Ishikawa (cell line): Measurements from ENCODE around the gene SPRR3.

Experiments
- CEBPB ChIP-seq: IDR thresholded peaks from 2 replicates; pipeline ENCODE4 v1.6.1; 2012
- CREB1 ChIP-seq: IDR thresholded peaks from 2 replicates; pipeline ENCODE4 v1.6.1; 2012; ENCODE audit warnings: low read depth
- EGR1 ChIP-seq: IDR thresholded peaks from 2 replicates; pipeline ENCODE4 v1.6.1; 2012
- EP300 ChIP-seq: IDR thresholded peaks from 2 replicates; pipeline ENCODE4 v1.6.1; 2012; ENCODE audit warnings: borderline replicate concordance
- FOXM1 ChIP-seq: IDR thresholded peaks from 2 replicates; pipeline ENCODE4 v1.6.1; 2012; ENCODE audit warnings: low read depth, borderline replicate concordance
- NFIC ChIP-seq: IDR thresholded peaks from 2 replicates; pipeline ENCODE4 v1.6.1; 2012
- RAD21 ChIP-seq: IDR thresholded peaks from 2 replicates; pipeline ENCODE4 v1.6.1; 2012; ENCODE audit warnings: low read depth
- TAF1 ChIP-seq: IDR thresholded peaks from 2 replicates; pipeline ENCODE4 v1.6.1; 2012; ENCODE audit warnings: low read depth, mild to moderate bottlenecking
- TCF12 ChIP-seq: IDR thresholded peaks from 2 replicates; pipeline ENCODE4 v1.6.1; 2012; ENCODE audit warnings: low read depth
- TEAD4 ChIP-seq: IDR thresholded peaks from 2 replicates; pipeline ENCODE4 v1.6.1; 2012
- YY1 ChIP-seq: IDR thresholded peaks from 2 replicates; pipeline ENCODE4 v1.6.1; 2012; ENCODE audit warnings: low read depth
- ZBTB7A ChIP-seq: IDR thresholded peaks from 2 replicates; pipeline ENCODE4 v1.6.1; 2012; ENCODE audit warnings: low read depth
- TF ChIP-seq, protein P1 (sequence below): IDR thresholded peaks from 2 replicates; pipeline ENCODE4 v1.6.1; 2012; ENCODE audit warnings: low read depth, mild to moderate bottlenecking
- TF ChIP-seq, protein P2 (sequence below): IDR thresholded peaks from 2 replicates; pipeline ENCODE4 v1.6.1; 2012
- TF ChIP-seq, protein P3 (sequence below): IDR thresholded peaks from 2 replicates; pipeline ENCODE4 v1.6.1; 2012

SPRR3 gene

DNA sequence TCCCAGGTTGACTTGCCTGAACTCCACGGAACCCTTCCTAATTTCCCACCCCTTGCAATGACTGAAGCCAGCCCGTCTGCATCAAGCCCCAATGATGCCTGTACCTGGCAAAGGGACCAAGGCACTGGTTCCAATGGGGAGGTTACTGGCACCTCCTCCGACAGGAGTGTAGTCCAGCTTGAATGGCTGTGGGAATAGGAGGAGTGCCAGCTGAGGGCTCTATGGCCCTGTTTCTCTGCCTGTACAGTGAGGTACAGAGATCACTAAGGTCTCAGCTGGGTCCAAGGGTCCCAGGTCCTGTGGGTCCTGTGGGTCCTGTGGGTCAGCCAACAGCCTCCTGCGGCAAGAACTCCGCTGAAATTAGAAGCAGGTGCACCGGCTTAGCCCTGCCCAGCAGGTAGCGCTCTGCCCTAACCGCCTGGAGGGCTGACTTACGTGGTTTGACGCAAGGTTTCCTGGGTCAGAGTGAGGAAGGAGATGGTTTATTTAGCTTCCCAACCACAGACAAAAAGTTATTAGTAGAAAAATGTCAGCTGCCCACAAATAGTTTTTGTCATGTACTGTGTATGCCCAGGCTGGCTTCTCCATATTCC is 41.0 kb upstream of the SPRR3 start:
- TF ChIP-seq CEBPB (no peak), RAD21 (peak; percentile 32; the same call in 1 of the 2 replicates), TCF12 (no peak), ZBTB7A (no peak)

DNA sequence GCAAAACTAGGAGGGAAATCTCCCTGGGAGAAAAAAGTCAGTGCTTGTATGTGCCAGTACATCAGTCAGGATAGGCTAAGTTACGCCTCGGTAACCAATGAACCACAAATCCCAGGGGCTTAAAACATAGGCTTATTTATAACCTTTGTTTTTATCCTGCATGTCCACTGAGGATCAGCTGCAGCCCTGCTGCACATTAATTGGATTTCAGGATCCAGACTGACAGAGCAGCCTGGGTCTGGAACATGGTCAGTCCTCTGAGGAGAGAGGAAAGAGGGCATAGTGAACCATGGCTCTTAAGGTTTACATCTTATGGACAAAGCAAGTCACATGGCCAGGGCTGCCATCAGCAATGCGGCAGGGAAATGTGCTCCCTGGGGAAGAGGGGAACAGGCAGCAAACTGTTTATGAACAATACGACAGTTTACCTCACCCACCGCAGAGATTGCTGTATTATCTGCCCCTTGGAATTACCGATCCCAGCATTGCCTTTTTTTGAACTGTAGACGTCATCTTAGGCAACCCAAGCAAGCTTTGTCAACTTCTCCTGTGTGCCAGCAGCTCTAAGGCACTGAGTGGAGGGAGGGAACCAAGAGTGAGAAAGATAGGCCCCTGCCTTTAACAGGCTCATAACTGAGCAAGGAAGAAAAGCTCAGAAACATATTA is 40.2 kb upstream of the SPRR3 start:
- TF ChIP-seq ZBTB7A (no peak), EP300 (no peak), FOXM1 (no peak), TCF12 (no peak)
- TF ChIP-seq, protein P1, sequence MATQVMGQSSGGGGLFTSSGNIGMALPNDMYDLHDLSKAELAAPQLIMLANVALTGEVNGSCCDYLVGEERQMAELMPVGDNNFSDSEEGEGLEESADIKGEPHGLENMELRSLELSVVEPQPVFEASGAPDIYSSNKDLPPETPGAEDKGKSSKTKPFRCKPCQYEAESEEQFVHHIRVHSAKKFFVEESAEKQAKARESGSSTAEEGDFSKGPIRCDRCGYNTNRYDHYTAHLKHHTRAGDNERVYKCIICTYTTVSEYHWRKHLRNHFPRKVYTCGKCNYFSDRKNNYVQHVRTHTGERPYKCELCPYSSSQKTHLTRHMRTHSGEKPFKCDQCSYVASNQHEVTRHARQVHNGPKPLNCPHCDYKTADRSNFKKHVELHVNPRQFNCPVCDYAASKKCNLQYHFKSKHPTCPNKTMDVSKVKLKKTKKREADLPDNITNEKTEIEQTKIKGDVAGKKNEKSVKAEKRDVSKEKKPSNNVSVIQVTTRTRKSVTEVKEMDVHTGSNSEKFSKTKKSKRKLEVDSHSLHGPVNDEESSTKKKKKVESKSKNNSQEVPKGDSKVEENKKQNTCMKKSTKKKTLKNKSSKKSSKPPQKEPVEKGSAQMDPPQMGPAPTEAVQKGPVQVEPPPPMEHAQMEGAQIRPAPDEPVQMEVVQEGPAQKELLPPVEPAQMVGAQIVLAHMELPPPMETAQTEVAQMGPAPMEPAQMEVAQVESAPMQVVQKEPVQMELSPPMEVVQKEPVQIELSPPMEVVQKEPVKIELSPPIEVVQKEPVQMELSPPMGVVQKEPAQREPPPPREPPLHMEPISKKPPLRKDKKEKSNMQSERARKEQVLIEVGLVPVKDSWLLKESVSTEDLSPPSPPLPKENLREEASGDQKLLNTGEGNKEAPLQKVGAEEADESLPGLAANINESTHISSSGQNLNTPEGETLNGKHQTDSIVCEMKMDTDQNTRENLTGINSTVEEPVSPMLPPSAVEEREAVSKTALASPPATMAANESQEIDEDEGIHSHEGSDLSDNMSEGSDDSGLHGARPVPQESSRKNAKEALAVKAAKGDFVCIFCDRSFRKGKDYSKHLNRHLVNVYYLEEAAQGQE = no peak
- TF ChIP-seq, protein P2, sequence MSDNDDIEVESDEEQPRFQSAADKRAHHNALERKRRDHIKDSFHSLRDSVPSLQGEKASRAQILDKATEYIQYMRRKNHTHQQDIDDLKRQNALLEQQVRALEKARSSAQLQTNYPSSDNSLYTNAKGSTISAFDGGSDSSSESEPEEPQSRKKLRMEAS = no peak

DNA sequence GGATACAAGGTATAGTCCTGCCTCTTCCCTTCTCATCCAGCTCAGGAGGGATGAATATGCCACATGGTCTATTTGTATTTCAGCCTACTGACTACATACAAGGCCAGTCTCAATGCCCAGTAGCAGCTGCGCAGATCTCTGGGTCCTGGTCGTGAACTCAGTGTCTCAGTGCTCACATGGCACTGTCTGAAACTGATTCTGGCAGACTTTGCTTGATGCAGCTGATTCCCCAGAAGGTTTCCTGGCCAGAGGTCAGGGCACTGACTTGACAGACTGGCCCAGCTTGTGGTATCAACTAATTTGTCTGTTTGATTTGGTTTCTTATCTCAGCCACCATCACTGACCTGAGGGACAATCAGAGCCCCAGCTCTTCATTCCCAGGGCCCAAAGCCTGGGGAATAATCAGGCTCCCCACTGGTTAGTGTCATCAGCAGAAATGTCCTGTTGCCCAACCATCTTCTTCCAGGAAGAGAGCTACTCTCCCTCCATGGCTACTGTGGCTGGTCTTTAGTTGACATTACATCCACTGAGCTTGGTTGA is 38.6 kb upstream of the SPRR3 start:
- TF ChIP-seq, protein P1 = no peak
- no peak for TF ChIP-seq CEBPB
- no peak for TF ChIP-seq YY1
- TF ChIP-seq TEAD4 = no peak
- no peak for TF ChIP-seq TCF12
- TF ChIP-seq, protein P2 = no peak
- no peak for TF ChIP-seq FOXM1
- TF ChIP-seq EGR1 = no peak
- TF ChIP-seq TAF1 = no peak
- no peak for TF ChIP-seq NFIC

DNA sequence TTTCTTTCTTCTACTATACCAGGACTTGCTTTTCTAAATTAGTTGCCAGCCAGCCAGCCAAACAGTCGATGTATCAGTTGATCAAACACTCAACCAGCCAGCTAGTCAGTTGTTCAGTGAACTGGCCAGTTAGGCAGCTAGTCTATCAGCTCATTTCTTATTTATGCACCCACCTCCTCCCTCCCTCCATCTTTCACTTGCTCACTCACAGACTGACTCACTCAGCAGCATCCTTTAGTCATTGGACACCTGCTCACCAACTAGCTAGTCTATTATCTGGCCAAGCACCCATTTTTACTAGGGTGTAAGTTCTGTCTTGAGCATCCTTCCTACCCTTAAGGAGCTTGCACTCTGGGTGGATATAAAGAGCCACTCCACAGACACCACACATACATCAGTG is 37.0 kb upstream of the SPRR3 start:
- TF ChIP-seq, protein P2 = no peak
- TF ChIP-seq RAD21 = no peak
- TF ChIP-seq, protein P1 = no peak
- TF ChIP-seq YY1 = no peak
- no peak for TF ChIP-seq NFIC
- no peak for TF ChIP-seq ZBTB7A
- TF ChIP-seq, protein P3, sequence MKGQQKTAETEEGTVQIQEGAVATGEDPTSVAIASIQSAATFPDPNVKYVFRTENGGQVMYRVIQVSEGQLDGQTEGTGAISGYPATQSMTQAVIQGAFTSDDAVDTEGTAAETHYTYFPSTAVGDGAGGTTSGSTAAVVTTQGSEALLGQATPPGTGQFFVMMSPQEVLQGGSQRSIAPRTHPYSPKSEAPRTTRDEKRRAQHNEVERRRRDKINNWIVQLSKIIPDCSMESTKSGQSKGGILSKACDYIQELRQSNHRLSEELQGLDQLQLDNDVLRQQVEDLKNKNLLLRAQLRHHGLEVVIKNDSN = no peak
- no peak for TF ChIP-seq EP300
- TF ChIP-seq TEAD4 = no peak

DNA sequence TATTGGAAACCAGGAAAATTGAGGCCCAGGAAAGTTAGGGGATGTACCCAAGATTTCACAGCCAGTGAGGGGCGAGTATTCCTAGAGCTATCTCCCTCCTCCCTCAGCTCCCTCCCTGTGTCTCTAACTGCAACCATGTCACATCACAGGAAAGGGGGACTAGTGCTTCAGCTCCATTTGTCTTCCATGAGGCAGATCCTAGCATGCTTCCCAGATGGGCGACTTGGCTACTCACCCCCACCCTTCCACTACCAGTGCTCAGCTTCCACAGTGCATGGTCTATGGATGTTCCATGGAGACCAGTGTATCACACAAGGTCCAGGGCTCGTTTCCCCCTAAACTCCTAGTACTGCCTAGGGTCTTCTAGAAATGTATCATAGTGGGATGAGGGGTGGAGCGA is 35.7 kb upstream of the SPRR3 start:
- TF ChIP-seq, protein P2 = no peak
- no peak for TF ChIP-seq EGR1
- TF ChIP-seq FOXM1 = no peak
- TF ChIP-seq TAF1 = no peak
- TF ChIP-seq TEAD4 = no peak
- TF ChIP-seq ZBTB7A = no peak
- TF ChIP-seq EP300 = no peak
- TF ChIP-seq, protein P1 = no peak
- no peak for TF ChIP-seq TCF12
- TF ChIP-seq YY1 = no peak
- no peak for TF ChIP-seq NFIC
- TF ChIP-seq, protein P3 = no peak
- TF ChIP-seq CREB1 = no peak
- no peak for TF ChIP-seq RAD21
- no peak for TF ChIP-seq CEBPB
